MM.1S (cell line): Measurements from ENCODE around the gene ACOXL.

Experiments used
- DNase-seq: peaks from one replicate; pipeline ENCODE4 v3.0.0-alpha.2; 2015
- H2AFZ ChIP-seq: fragments of 300-600 bp; sonication (generic); 2 replicates; pipeline ENCODE4 v1.6.0; 2016; ENCODE audit warnings: antibody characterized with exemption, low read length
- H3F3A ChIP-seq: fragments of 300-600 bp; sonication (generic); 2 replicates; pipeline ENCODE4 v1.6.1; 2016; ENCODE audit warnings: mild to moderate bottlenecking, antibody characterized with exemption, low read length, moderate library complexity, mixed read lengths; ENCODE audit not compliant: insufficient read depth
- H3K27ac ChIP-seq: fragments of 300-600 bp; sonication (generic); 2 replicates; pipeline ENCODE4 v1.5.1; 2016; ENCODE audit warnings: mild to moderate bottlenecking, low read length
- H3K27me3 ChIP-seq: fragments of 300-600 bp; sonication (generic); replicated peaks from 2 replicates; pipeline ENCODE4 v1.6.0; 2016; ENCODE audit warnings: low read length; ENCODE audit not compliant: insufficient read depth
- H3K36me3 ChIP-seq: fragments of 300-600 bp; sonication (generic); replicated peaks from 2 replicates; pipeline ENCODE4 v1.6.1; 2016; ENCODE audit warnings: mild to moderate bottlenecking, low read length, mixed read lengths; ENCODE audit not compliant: insufficient read depth
- H3K4me1 ChIP-seq: fragments of 300-600 bp; sonication (generic); 2 replicates; pipeline ENCODE4 v1.6.1; 2016; ENCODE audit warnings: low read length, mixed read lengths
- H3K4me2 ChIP-seq: fragments of 300-600 bp; sonication (generic); 2 replicates; pipeline ENCODE4 v1.6.0; 2016; ENCODE audit warnings: low read depth, low read length
- H3K4me3 ChIP-seq: fragments of 300-600 bp; sonication (generic); 2 replicates; pipeline ENCODE4 v1.5.1; 2016; ENCODE audit warnings: low read length, mixed read lengths
- H3K79me2 ChIP-seq: fragments of 300-600 bp; sonication (generic); 2 replicates; pipeline ENCODE4 v1.6.1; 2016; ENCODE audit warnings: mixed run types, low read length, mixed read lengths
- H3K9ac ChIP-seq: fragments of 300-600 bp; sonication (generic); 2 replicates; pipeline ENCODE4 v1.6.1; 2016; ENCODE audit warnings: low read length, mixed read lengths
- H3K9me2 ChIP-seq: fragments of 300-600 bp; sonication (generic); replicated peaks from 2 replicates; pipeline ENCODE4 v1.6.1; 2016; ENCODE audit warnings: mild to moderate bottlenecking, low read length, mixed read lengths; ENCODE audit not compliant: insufficient read depth
- H3K9me3 ChIP-seq: fragments of 300-600 bp; sonication (generic); replicated peaks from 2 replicates; pipeline ENCODE4 v1.6.1; 2016; ENCODE audit warnings: mild to moderate bottlenecking, low read length, mixed read lengths; ENCODE audit not compliant: insufficient read depth
- H4K20me1 ChIP-seq: fragments of 300-600 bp; sonication (generic); 2 replicates; pipeline ENCODE4 v1.6.1; 2016; ENCODE audit warnings: mild to moderate bottlenecking, low read length, moderate library complexity, mixed read lengths; ENCODE audit not compliant: insufficient read depth
- CTCF ChIP-seq: fragments of 300-600 bp; sonication (generic); IDR thresholded peaks from 2 replicates; pipeline ENCODE4 v1.5.1; 2016; ENCODE audit warnings: antibody characterized with exemption, low read length, mixed read lengths
- EZH2 ChIP-seq: fragments of 300-600 bp; sonication (generic); optimal IDR thresholded peaks from 2 replicates; pipeline ENCODE3; 2017; ENCODE audit warnings: low read depth, mild to moderate bottlenecking, antibody characterized with exemption, low read length, mixed read lengths
- EZH2phosphoT487 ChIP-seq: fragments of 300-600 bp; sonication (generic); IDR thresholded peaks from 2 replicates; pipeline ENCODE4 v1.6.1; 2018; ENCODE audit warnings: antibody characterized with exemption, low read length

Gene ACOXL

DNA sequence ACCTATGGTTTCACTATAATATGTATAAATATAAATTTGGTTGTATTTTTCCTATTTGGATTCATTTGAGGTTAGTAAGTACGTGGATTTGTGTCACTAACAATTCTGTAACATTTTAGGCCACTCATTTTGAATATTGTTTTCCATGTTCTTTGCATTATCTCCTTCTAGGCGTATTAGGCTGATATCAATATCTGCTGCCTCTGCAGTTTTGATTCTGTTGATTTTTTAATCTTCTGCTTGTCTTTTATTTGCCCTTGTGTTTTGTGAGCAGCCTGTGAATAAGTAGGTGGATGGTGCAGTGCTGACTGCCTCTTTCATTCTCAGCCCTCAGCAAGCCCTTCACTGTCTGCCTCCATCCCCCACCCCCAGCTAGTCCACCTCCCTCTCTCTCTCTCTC lies 222.7 kb downstream of the ACOXL start:
- no peak for TF ChIP-seq CTCF
- TF ChIP-seq EZH2phosphoT487: no peak
- TF ChIP-seq EZH2: no peak
- DNase-seq: no peak
- Histone ChIP-seq H3K4me1 (no peaks in the 10 kb centered on the region), H3K4me2 (no peak overlapping the region), H4K20me1 (no peaks in the 10 kb centered on the region), H3K36me3 (no peaks in the 10 kb centered on the region), H3K27me3 (no peaks in the 10 kb centered on the region), H3K9me2 (no peaks in the 10 kb centered on the region), H3K79me2 (no peaks in the 10 kb centered on the region), H3K4me3 (no peak overlapping the region), H3F3A (no peaks in the 10 kb centered on the region), H3K27ac (no peak overlapping the region), H3K9ac (no peak overlapping the region), H2AFZ (no peak overlapping the region), H3K9me3 (no peaks in the 10 kb centered on the region)

GRCh38 chr2:110955556-110955955 lies 223.2 kb downstream of the ACOXL start:
- no peak overlapping the region for H3K4me3 ChIP-seq
- no peaks in the 10 kb centered on the region for H3K27me3 ChIP-seq
- H3K79me2 ChIP-seq: no peaks in the 10 kb centered on the region
- no peaks in the 10 kb centered on the region for H3K36me3 ChIP-seq
- no peaks in the 10 kb centered on the region for H3K4me1 ChIP-seq
- H3F3A ChIP-seq: no peaks in the 10 kb centered on the region
- no peak overlapping the region for H2AFZ ChIP-seq
- H3K9me3 ChIP-seq: no peaks in the 10 kb centered on the region
- H3K4me2 ChIP-seq: no peak overlapping the region
- H3K9ac ChIP-seq: no peak overlapping the region
- H3K27ac ChIP-seq: no peak overlapping the region
- H3K9me2 ChIP-seq: no peaks in the 10 kb centered on the region
- H4K20me1 ChIP-seq: no peaks in the 10 kb centered on the region
- TF ChIP-seq CTCF: no peak
- TF ChIP-seq EZH2phosphoT487: no peak
- TF ChIP-seq EZH2: no peak
- DNase-seq: no peak

DNA sequence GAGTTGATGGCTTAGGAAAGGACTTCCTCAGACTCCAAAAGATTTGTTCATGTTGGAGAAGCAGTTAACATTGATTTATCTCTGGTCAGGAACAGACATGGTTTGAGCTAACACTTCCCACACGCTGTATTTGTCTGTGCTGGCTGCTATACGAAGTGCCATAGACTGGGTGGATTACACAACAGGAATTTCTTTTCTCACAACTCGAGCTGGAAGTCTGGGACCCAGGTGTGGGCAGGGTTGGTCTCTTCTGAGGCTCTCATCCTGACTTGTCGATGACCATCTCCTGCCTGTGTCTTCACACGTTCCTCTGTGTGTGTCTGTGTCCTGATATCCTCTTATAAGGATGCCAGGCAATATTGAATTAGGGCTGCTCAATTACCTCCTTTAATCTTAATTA lies 224.9 kb downstream of the ACOXL start:
- no peak for TF ChIP-seq EZH2phosphoT487
- no peak for TF ChIP-seq CTCF
- no peak for TF ChIP-seq EZH2
- H3K9me3 ChIP-seq: no peaks in the 10 kb centered on the region
- H3K4me1 ChIP-seq: no peaks in the 10 kb centered on the region
- H3K27ac ChIP-seq: no peak overlapping the region
- no peaks in the 10 kb centered on the region for H4K20me1 ChIP-seq
- no peaks in the 10 kb centered on the region for H3K36me3 ChIP-seq
- no peaks in the 10 kb centered on the region for H3K27me3 ChIP-seq
- no peaks in the 10 kb centered on the region for H3K79me2 ChIP-seq
- H2AFZ ChIP-seq: no peak overlapping the region
- no peak overlapping the region for H3K4me3 ChIP-seq
- DNase-seq: no peak
- H3K4me2 ChIP-seq: no peak overlapping the region
- no peaks in the 10 kb centered on the region for H3F3A ChIP-seq
- no peak overlapping the region for H3K9ac ChIP-seq
- H3K9me2 ChIP-seq: no peaks in the 10 kb centered on the region
